Neural crest cell (in vitro differentiated cells): ENCODE data around the gene SLC41A2. TPM values are rescaled to one million over a fixed set of nuclear protein-coding genes. Genes with fewer than 3 reads are reported as not detected.
A peak's percentile ranks its signal among the peaks of the same experiment; 100 is the strongest.

Source experiments
- DNase-seq: peaks from one replicate; pipeline ENCODE4 v3.0.0; 2021; ENCODE audit warnings: low read depth, mixed read lengths, low spot score
- H3K27ac Mint-ChIP-seq: one replicate; pipeline ENCODE4 v1.8.0; 2021; ENCODE audit warnings: mild to moderate bottlenecking, mixed read lengths; ENCODE audit not compliant: unreplicated experiment
- H3K27me3 Mint-ChIP-seq: 2 replicates; pipeline ENCODE4 v1.8.0; 2021; ENCODE audit warnings: low read depth, mild to moderate bottlenecking, mixed read lengths
- H3K36me3 Mint-ChIP-seq: 2 replicates; pipeline ENCODE4 v1.8.0; 2021; ENCODE audit warnings: low read depth, mild to moderate bottlenecking, mixed read lengths
- H3K4me1 Mint-ChIP-seq: 2 replicates; pipeline ENCODE4 v1.8.0; 2021; ENCODE audit warnings: mixed read lengths
- H3K4me3 Mint-ChIP-seq: one replicate; pipeline ENCODE4 v1.8.0; 2021; ENCODE audit warnings: mild to moderate bottlenecking, mixed read lengths
- H3K9me3 Mint-ChIP-seq: 2 replicates; pipeline ENCODE4 v1.8.0; 2021; ENCODE audit warnings: mixed read lengths
- CTCF ChIP-seq: fragments of 200-600 bp; sonication (generic); conservative IDR thresholded peaks from 2 replicates; pipeline ENCODE4 v1.5.0; 2021; ENCODE audit warnings: antibody characterized with exemption, mild to moderate bottlenecking
- total RNA-seq: library from RNA; stranded (reverse); gene quantifications from 2 replicates; pipeline ENCODE4 v1.2.1, GENCODE V29; 2021

The SLC41A2 gene
- total RNA-seq, 1 donor from 2014 or later, result 1.9 TPM

GRCh38 chr12:104960464-104960863 lies 2.4 kb upstream of the SLC41A2 start:
- H3K27me3 Mint-ChIP-seq, result peaks cover 40% of the 10 kb centered on the region
- DNase-seq, result no peak
- H3K4me3 Mint-ChIP-seq, result peak overlapping the region; percentile 41
- no peak overlapping the region for H3K27ac Mint-ChIP-seq
- no peak for TF ChIP-seq CTCF
- no peaks in the 10 kb centered on the region for H3K9me3 Mint-ChIP-seq
- no peaks in the 10 kb centered on the region for H3K36me3 Mint-ChIP-seq
- peaks cover 25% of the 10 kb centered on the region for H3K4me1 Mint-ChIP-seq

- no peak for TF ChIP-seq CTCF
- peaks cover 22% of the 10 kb centered on the region for H3K4me1 Mint-ChIP-seq
- H3K27ac Mint-ChIP-seq, result no peak overlapping the region
- no peaks in the 10 kb centered on the region for H3K36me3 Mint-ChIP-seq
- peak overlapping the region; percentile 88 for H3K4me3 Mint-ChIP-seq
- DNase-seq, result no peak
- no peaks in the 10 kb centered on the region for H3K9me3 Mint-ChIP-seq
- H3K27me3 Mint-ChIP-seq, result peaks cover 44% of the 10 kb centered on the region
Measured at GRCh38 chr12:104959335-104959841, 1.3 kb upstream of the SLC41A2 start.

- Mint-ChIP-seq H3K4me1 (peaks cover 16% of the 10 kb centered on the region), H3K4me3 (peak overlapping the region; percentile 88), H3K9me3 (no peaks in the 10 kb centered on the region), H3K36me3 (no peaks in the 10 kb centered on the region), H3K27me3 (peaks cover 49% of the 10 kb centered on the region), H3K27ac (no peak overlapping the region)
- no peak for TF ChIP-seq CTCF
- no peak for DNase-seq
Measured at GRCh38 chr12:104958805-104959334, 780 bp upstream of the SLC41A2 start.

GRCh38 chr12:104957719-104958000 lies 430 bp downstream of the SLC41A2 start:
- no peak for TF ChIP-seq CTCF
- DNase-seq, result peak; percentile 22
- H3K4me1 Mint-ChIP-seq, result peaks cover 13% of the 10 kb centered on the region
- no peaks in the 10 kb centered on the region for H3K36me3 Mint-ChIP-seq
- peak overlapping the region; percentile 89 for H3K4me3 Mint-ChIP-seq
- no peaks in the 10 kb centered on the region for H3K9me3 Mint-ChIP-seq
- H3K27ac Mint-ChIP-seq, result no peak overlapping the region
- H3K27me3 Mint-ChIP-seq, result peaks cover 53% of the 10 kb centered on the region

GRCh38 chr12:104956870-104957718 lies 996 bp downstream of the SLC41A2 start:
- TF ChIP-seq CTCF, result no peak
- Mint-ChIP-seq H3K27ac (no peak overlapping the region), H3K27me3 (peaks cover 54% of the 10 kb centered on the region), H3K9me3 (no peaks in the 10 kb centered on the region), H3K4me1 (peaks cover 13% of the 10 kb centered on the region), H3K36me3 (no peaks in the 10 kb centered on the region), H3K4me3 (peak overlapping the region; percentile 89)
- DNase-seq, result no peak
